Endothelial cell of umbilical vein (primary cell): ENCODE results near the gene COL6A3. TPM values are rescaled to one million over a fixed set of nuclear protein-coding genes. Genes with fewer than 3 reads are reported as not detected.

Experiments used
- BruUV-seq: library from RNA; stranded (reverse); fragments of 400-500 nt; replicated peaks from 2 replicates; lab custom pipeline; 2021; lab: Mats Ljungman, UMichigan
- CTCF ChIA-PET: fragments of 300-600, 350-600 bp; sonication (Branson Sonifier 250); formaldehyde crosslinking; loops from one replicate; lab custom pipeline; 2021; ENCODE audit warnings: antibody characterized with exemption, inconsistent platforms; lab: Charles Lee
- POLR2A ChIA-PET: fragments of 300-600, 350-600 bp; sonication (Branson Sonifier 250); formaldehyde crosslinking; loops from one replicate; lab custom pipeline; 2021; ENCODE audit warnings: antibody characterized with exemption, inconsistent platforms; lab: Charles Lee
- DNase-seq: peaks from one replicate; pipeline ENCODE4 v3.0.0-alpha.2; 2011; ENCODE audit warnings: low read depth, low spot score
- FAIRE-seq: peaks from 2 replicates; lab custom pipeline; 2011; peaks lifted over from hg19 to GRCh38; lab: Jason Lieb, UNC
- H2AFZ ChIP-seq: 2 replicates; pipeline ENCODE4 v1.6.0; 2012; ENCODE audit warnings: low read depth, low read length, control low read depth, inconsistent platforms
- H3K27ac ChIP-seq: 2 replicates; pipeline ENCODE4 v1.5.1; 2011; ENCODE audit warnings: low read depth, mild to moderate bottlenecking, control low read depth, low read length, moderate library complexity; ENCODE audit not compliant: insufficient read depth
- H3K27me3 ChIP-seq, 2 experiments: 2 replicates each; pipeline versions ENCODE4 v1.6.0 to v1.6.1; 2011; ENCODE audit warnings: low read length in 2 of 2, mixed read lengths in 1 of 2; ENCODE audit not compliant: control insufficient read depth in 2 of 2, insufficient read depth in 2 of 2
- H3K36me3 ChIP-seq, 2 experiments: 2 replicates in 1 of 2; 3 replicates in 1 of 2; pipeline ENCODE4 v1.5.1; 2011; ENCODE audit warnings: low read length in 2 of 2, mild to moderate bottlenecking in 1 of 2, moderate library complexity in 1 of 2; ENCODE audit not compliant: control insufficient read depth in 2 of 2, insufficient read depth in 2 of 2; ENCODE audit errors: extremely low read depth in 1 of 2
- H3K4me1 ChIP-seq: 3 replicates; pipeline ENCODE4 v1.5.1; 2011; ENCODE audit warnings: mild to moderate bottlenecking, low read length; ENCODE audit not compliant: control insufficient read depth, insufficient read depth; ENCODE audit errors: extremely low read depth
- H3K4me2 ChIP-seq: 2 replicates; pipeline ENCODE4 v1.6.1; 2011; ENCODE audit warnings: low read length, control low read depth, mixed read lengths; ENCODE audit not compliant: insufficient read depth
- H3K4me3 ChIP-seq, 3 experiments: fragments of 200-600 bp in 1 of 3; sonication (generic), shearing (Covaris generic) in 1 of 3; replicated peaks in 1 of 3; 2 replicates each; pipeline ENCODE4 v1.5.1; 2011 to 2016; ENCODE audit warnings: control low read depth in 3 of 3, low read length in 3 of 3, mild to moderate bottlenecking in 2 of 3, inconsistent platforms in 1 of 3, low read depth in 1 of 3, moderate library complexity in 1 of 3; ENCODE audit not compliant: insufficient read depth in 1 of 3
- H3K79me2 ChIP-seq: 2 replicates; pipeline ENCODE4 v1.6.0; 2012; ENCODE audit warnings: low read length, inconsistent platforms; ENCODE audit not compliant: control insufficient read depth, insufficient read depth
- H3K9ac ChIP-seq: replicated peaks from 2 replicates; pipeline ENCODE3; 2011; ENCODE audit warnings: low read length, control low read depth; ENCODE audit not compliant: insufficient read depth; ENCODE audit errors: extremely low read depth
- H3K9me1 ChIP-seq: replicated peaks from 3 replicates; pipeline ENCODE4 v1.6.0; 2011; ENCODE audit warnings: mild to moderate bottlenecking, low read length; ENCODE audit not compliant: control insufficient read depth, insufficient read depth; ENCODE audit errors: extremely low read depth
- H3K9me3 ChIP-seq: replicated peaks from 2 replicates; pipeline ENCODE4 v1.5.1; 2012; ENCODE audit warnings: low read length, inconsistent platforms; ENCODE audit not compliant: control insufficient read depth, insufficient read depth
- H4K20me1 ChIP-seq: replicated peaks from 2 replicates; pipeline ENCODE3; 2011; ENCODE audit warnings: mild to moderate bottlenecking, low read length; ENCODE audit not compliant: control insufficient read depth, insufficient read depth; ENCODE audit errors: extremely low read depth
- CTCF ChIP-seq, 2 donors: IDR thresholded peaks; 1 replicate in 1 of 2; 2 replicates in 1 of 2; pipeline ENCODE4 v1.5.1; 2011; ENCODE audit warnings: low read length in 2 of 2, mild to moderate bottlenecking in 2 of 2, moderate library complexity in 2 of 2, control low read depth in 1 of 2, inconsistent platforms in 1 of 2, low read depth in 1 of 2; ENCODE audit not compliant: insufficient read depth in 1 of 2; ENCODE audit errors: extremely low read depth in 1 of 2
- EZH2 ChIP-seq: IDR thresholded peaks from 2 replicates; pipeline ENCODE4 v1.6.1; 2012; ENCODE audit warnings: borderline replicate concordance, low read depth, mild to moderate bottlenecking, moderate library complexity, low read length, inconsistent platforms; ENCODE audit not compliant: severe bottlenecking
- FOS ChIP-seq: IDR thresholded peaks from 2 replicates; pipeline ENCODE4 v1.6.1; 2011; ENCODE audit warnings: mild to moderate bottlenecking, low read length, moderate library complexity, borderline replicate concordance; ENCODE audit not compliant: insufficient read depth
- GATA2 ChIP-seq: IDR thresholded peaks from 2 replicates; pipeline ENCODE4 v1.7.0; 2011; ENCODE audit warnings: low read depth, mild to moderate bottlenecking, moderate library complexity, mixed read lengths, low read length; ENCODE audit not compliant: insufficient read length, insufficient read depth
- JUN ChIP-seq: IDR thresholded peaks from 2 replicates; pipeline ENCODE4 v1.6.1; 2011; ENCODE audit warnings: borderline replicate concordance, low read depth; ENCODE audit not compliant: insufficient read length, insufficient read depth
- MAX ChIP-seq: IDR thresholded peaks from 2 replicates; pipeline ENCODE4 v1.6.1; 2011; ENCODE audit not compliant: insufficient read depth, insufficient read length
- MYC ChIP-seq: IDR thresholded peaks from one replicate; pipeline ENCODE4 v1.6.1; 2011; ENCODE audit warnings: mild to moderate bottlenecking, low read depth, low read length
- POLR2A ChIP-seq: IDR thresholded peaks from 2 replicates; pipeline ENCODE4 v1.6.1; 2012; ENCODE audit warnings: low read depth, mild to moderate bottlenecking, control low read depth, low read length
- POLR2AphosphoS5 ChIP-seq: IDR thresholded peaks from 2 replicates; pipeline ENCODE4 v1.6.1; 2012; ENCODE audit warnings: low read depth, mild to moderate bottlenecking, control low read depth, low read length, moderate library complexity; ENCODE audit not compliant: insufficient read depth
- dilution Hi-C: fragments of 300-500 bp; cut with MboI; formaldehyde crosslinking; loops from one replicate; pipeline ENCODE4 v1.15.0; 2019; ENCODE audit warnings: low sequenced_read_pairs; ENCODE audit not compliant: extremely low pct_ligation_motif_present
- intact Hi-C: fragments of 100-400 bp; cut with micrococcal nuclease; formaldehyde crosslinking; loops from one replicate; pipeline ENCODE4 v1.10.0; 2022
- polyA plus RNA-seq, 4 experiments: library from polyadenylated mRNA; depleted of rRNA in 3 of 4; stranded (reverse) in 3 of 4; unstranded in 1 of 4; fragments of >200 nt; gene quantifications; 2 replicates each; pipeline versions ENCODE4 v1.2.1 to v1.2.3, GENCODE V29; 2011 to 2012; ENCODE audit warnings: missing spikeins in 1 of 4
- total RNA-seq: library from RNA; stranded (reverse); gene quantifications from 2 replicates; pipeline ENCODE4 v1.2.3, GENCODE V29; 2021

Gene COL6A3
- total and polyA plus RNA-seq, 2 donors (not counting 3 experiments of a cell fraction or from before 2014, with no cell fraction given): 0.03 TPM; not detected in 1

GRCh38 chr2:237306787-237307170 lies 107.2 kb downstream of the COL6A3 start:
- Histone ChIP-seq H3K4me2 (no peak overlapping the region), H3K9me1 (no peaks in the 10 kb centered on the region), H3K4me3 (no peak overlapping the region), H3K4me1 (no peaks in the 10 kb centered on the region), H3K27ac (no peak overlapping the region), H3K36me3 (no peaks in the 10 kb centered on the region), H3K79me2 (no peaks in the 10 kb centered on the region), H3K9me3 (no peaks in the 10 kb centered on the region), H4K20me1 (no peaks in the 10 kb centered on the region), H3K27me3 (peaks cover 0 to 4% of the 10 kb centered on the region in 2 experiments), H3K9ac (no peak overlapping the region), H2AFZ (no peak overlapping the region)
- FAIRE-seq (no peak), DNase-seq (no peak)
- TF ChIP-seq GATA2 (no peak), EZH2 (no peak), MYC (no peak), POLR2AphosphoS5 (no peak), MAX (no peak), FOS (no peak), JUN (no peak), CTCF (IDR thresholded peaks at IDR 0.05; ENCODE audit: extremely low read depth in 1 of 2, insufficient read depth in 1 of 2, low read depth in 1 of 2, low read length in 2 of 2) (no peak), POLR2A (no peak)
- POLR2A ChIA-PET: no interaction called here
- CTCF ChIA-PET: interaction anchor here (1.6 kb wide), 1 partner anchor 14 kb away, joined by 3 read pairs; no protein-coding TSS in a partner anchor
- dilution Hi-C loops: no loop called here
- no TSS peak for BruUV-seq
- intact Hi-C loops: no loop called here
